K562 (cell line): ENCODE measurements around the gene HS6ST1. TPM values are rescaled to one million over a fixed set of nuclear protein-coding genes. Genes with fewer than 3 reads are reported as not detected.

Source experiments
- ARNT ChIP-seq, 2 experiments: fragments of 450-650 bp; IDR thresholded peaks; 2 replicates each; pipeline ENCODE4 v1.6.1; 2016; ENCODE audit warnings: mild to moderate bottlenecking in 1 of 2
- CBFA2T3 ChIP-seq: fragments of 450-650 bp; IDR thresholded peaks from 2 replicates; pipeline ENCODE4 v1.6.1; 2017
- CEBPG ChIP-seq, 3 experiments: fragments of 200-800 bp in 1 of 3; sonication (Bioruptor generic) in 1 of 3; sonication (generic) in 1 of 3; formaldehyde crosslinking in 1 of 3; IDR thresholded peaks in 2 of 3; conservative IDR thresholded peaks in 1 of 3; 2 replicates each; pipeline versions ENCODE4 v1.6.1 to v1.8.0; 2016 to 2022; ENCODE audit warnings: missing compliant biosample characterization in 2 of 3, missing genetic modification characterization in 2 of 3, mild to moderate bottlenecking in 1 of 3, missing genetic modification reagents in 1 of 3
- DACH1 ChIP-seq: fragments of 450-650 bp; IDR thresholded peaks from 2 replicates; pipeline ENCODE4 v1.6.1; 2018; ENCODE audit not compliant: partially characterized antibody
- ELF1 ChIP-seq: fragments of 200-800 bp; sonication (Bioruptor generic); IDR thresholded peaks from 2 replicates; pipeline ENCODE4 v1.6.1; 2016; ENCODE audit warnings: missing genetic modification characterization, missing compliant biosample characterization
- EP300 ChIP-seq: IDR thresholded peaks from 2 replicates; pipeline ENCODE4 v1.6.1; 2012; ENCODE audit warnings: low read length, improper control_type of control experiment
- ID3 ChIP-seq, 2 experiments: fragments of 250-450 bp in 1 of 2; fragments of 450-650 bp in 1 of 2; sonication (Bioruptor Pico) in 1 of 2; IDR thresholded peaks; 2 replicates each; pipeline versions ENCODE4 v1.6.1 to v1.8.0; 2016 to 2021; ENCODE audit warnings: mild to moderate bottlenecking in 2 of 2, moderate library complexity in 2 of 2, missing compliant biosample characterization in 1 of 2, missing genetic modification characterization in 1 of 2
- MCM3 ChIP-seq: fragments of 450-650 bp; IDR thresholded peaks from 2 replicates; pipeline ENCODE4 v1.6.1; 2016
- MEF2D ChIP-seq: conservative IDR thresholded peaks from 2 replicates; pipeline ENCODE4 v1.6.1; 2016; ENCODE audit warnings: low read depth, missing genetic modification characterization, missing compliant biosample characterization
- NCOR1 ChIP-seq: fragments of 450-650 bp; IDR thresholded peaks from 2 replicates; pipeline ENCODE4 v1.6.1; 2016; ENCODE audit warnings: mild to moderate bottlenecking, moderate library complexity
- NFIC ChIP-seq: fragments of 450-650 bp; IDR thresholded peaks from 2 replicates; pipeline ENCODE4 v1.6.1; 2017; ENCODE audit warnings: mild to moderate bottlenecking, inconsistent platforms
- NR2C1 ChIP-seq, 2 experiments: fragments of 450-650 bp; IDR thresholded peaks; 2 replicates each; pipeline ENCODE4 v1.6.1; 2017; ENCODE audit warnings: mild to moderate bottlenecking in 2 of 2, antibody characterized with exemption in 1 of 2, inconsistent platforms in 1 of 2, missing compliant biosample characterization in 1 of 2, missing genetic modification characterization in 1 of 2
- POLR2AphosphoS5 ChIP-seq: IDR thresholded peaks from 2 replicates; pipeline ENCODE4 v1.6.1; 2011; ENCODE audit warnings: mild to moderate bottlenecking, low read depth, low read length, moderate library complexity; ENCODE audit not compliant: control insufficient read depth, insufficient read depth
- PURB ChIP-seq: sonication (generic); formaldehyde crosslinking; IDR thresholded peaks from 2 replicates; pipeline ENCODE4 v1.9.0; 2021; ENCODE audit warnings: low read depth, mild to moderate bottlenecking, missing genetic modification reagents
- RBBP5 ChIP-seq: fragments of 200-600 bp; sonication (generic); IDR thresholded peaks from 2 replicates; pipeline ENCODE4 v1.6.1; 2012; ENCODE audit warnings: borderline replicate concordance, mild to moderate bottlenecking, low read length, control low read depth, inconsistent platforms; ENCODE audit not compliant: insufficient read depth, poor library complexity, severe bottlenecking
- RBM22 ChIP-seq: fragments of 200-400 bp; formaldehyde crosslinking; IDR thresholded peaks from 2 replicates; pipeline ENCODE4 v1.6.1; 2018; ENCODE audit warnings: low read length, low read depth; ENCODE audit not compliant: poor library complexity, severe bottlenecking
- RERE ChIP-seq: sonication (generic); formaldehyde crosslinking; IDR thresholded peaks from 2 replicates; pipeline ENCODE4 v1.8.0; 2023; ENCODE audit warnings: missing genetic modification reagents, mild to moderate bottlenecking, borderline replicate concordance
- RUNX1 ChIP-seq: sonication (generic); IDR thresholded peaks from 2 replicates; pipeline ENCODE4 v1.6.1; 2016; ENCODE audit warnings: antibody characterized with exemption, low read depth
- TEAD4 ChIP-seq, 2 experiments: sonication (generic) in 1 of 2; formaldehyde crosslinking in 1 of 2; IDR thresholded peaks; 2 replicates each; pipeline versions ENCODE4 v1.6.1 to v1.8.0; 2012 to 2022; ENCODE audit warnings: borderline replicate concordance in 1 of 2, inconsistent platforms in 1 of 2, low read length in 1 of 2, mild to moderate bottlenecking in 1 of 2, missing genetic modification reagents in 1 of 2
- ZBTB8A ChIP-seq: fragments of 450-650 bp; IDR thresholded peaks from 2 replicates; pipeline ENCODE4 v1.6.1; 2018; ENCODE audit warnings: mild to moderate bottlenecking, moderate library complexity; ENCODE audit not compliant: partially characterized antibody
- ZNF146 ChIP-seq: IDR thresholded peaks from one replicate; pipeline ENCODE4 v1.6.1; 2018; ENCODE audit warnings: missing compliant biosample characterization; ENCODE audit not compliant: unreplicated experiment
- ZNF253 ChIP-seq: fragments of 250-450 bp; sonication (Bioruptor Pico); conservative IDR thresholded peaks from 2 replicates; pipeline ENCODE4 v1.6.1; 2021; ENCODE audit warnings: mild to moderate bottlenecking
- ZNF583 ChIP-seq: fragments of 250-450 bp; sonication (Bioruptor Pico); IDR thresholded peaks from 2 replicates; pipeline ENCODE4 v1.4.0; 2020
- polyA plus RNA-seq, 8 experiments: library from polyadenylated mRNA; depleted of rRNA in 4 of 8; stranded (reverse) in 5 of 8; unstranded in 3 of 8; fragments of >200 nt; fragmentation: Nextera tagmentation in 2 of 8; fragmentation: Illumina TruSeq in 1 of 8; extraction: Ambion mirVana in 2 of 8; extraction: Trizol in 1 of 8; gene quantifications; 2 replicates each; pipeline versions ENCODE4 v1.2.1 to v1.2.3, GENCODE V29; 2011 to 2014; ENCODE audit warnings: inconsistent platforms in 1 of 8, missing spikeins in 1 of 8
- total RNA-seq, 7 experiments: library from RNA; depleted of rRNA in 6 of 7; stranded (reverse); fragments of >200 nt in 6 of 7; fragmentation: Illumina TruSeq in 2 of 7; extraction: Trizol in 2 of 7; gene quantifications; 2 replicates each; pipeline versions ENCODE4 v1.2.1 to v1.2.3, GENCODE V29; 2011 to 2021; ENCODE audit warnings: low replicate concordance in 1 of 7

Gene HS6ST1
- total and polyA plus RNA-seq, 9 of the 15 experiments (the other 6 are each of a cell fraction or from before 2014, with no cell fraction given) = 0.06 to 7.4 (median 3.8) TPM

GRCh38 chr2:128237081-128237534 is 81.6 kb downstream of the HS6ST1 start (continued):
- no peak for TF ChIP-seq RERE (CRISPR knock-in tag)
- peak; percentile 76 for TF ChIP-seq TEAD4 (IDR thresholded peaks at IDR 0.05; ENCODE audit: low read length)
- TF ChIP-seq TEAD4 (CRISPR knock-in tag; IDR thresholded peaks at IDR 0.05; ENCODE audit: borderline replicate concordance) = no peak
- peak; percentile 51 for TF ChIP-seq NFIC
- TF ChIP-seq ELF1 (tag) = no peak
- no peak for TF ChIP-seq ARNT (IDR thresholded peaks at IDR 0.05)
- no peak for TF ChIP-seq RBM22
- TF ChIP-seq ZNF583 = no peak
- TF ChIP-seq MEF2D (tag) = no peak
- TF ChIP-seq PURB (CRISPR knock-in tag) = no peak
- no peak for TF ChIP-seq RUNX1
- TF ChIP-seq NR2C1 (IDR thresholded peaks at IDR 0.05) = no peak
- TF ChIP-seq NR2C1 (tag; IDR thresholded peaks at IDR 0.05) = no peak
- peak; percentile 33; the same call in 1 of the 2 replicates for TF ChIP-seq EP300
- no peak for TF ChIP-seq ZNF146 (CRISPR knock-in tag)
- no peak for TF ChIP-seq MCM3
- peak; percentile 80 for TF ChIP-seq POLR2AphosphoS5
- TF ChIP-seq CBFA2T3 = peak; percentile 91
- TF ChIP-seq CEBPG (CRISPR knock-in tag; IDR thresholded peaks at IDR 0.05) = no peak
- TF ChIP-seq CEBPG (tag; conservative IDR thresholded peaks at IDR 0.05 in 1 of 2, IDR thresholded peaks at IDR 0.05 in 1 of 2) = no peak
- no peak for TF ChIP-seq RBBP5
- no peak for TF ChIP-seq ZBTB8A
- TF ChIP-seq ZNF253 (CRISPR knock-in tag) = no peak
- peak; percentile 67 for TF ChIP-seq NCOR1
- no peak for TF ChIP-seq DACH1
- no peak for TF ChIP-seq ID3 (CRISPR knock-in tag; IDR thresholded peaks at IDR 0.05)
- TF ChIP-seq ID3 (tag; IDR thresholded peaks at IDR 0.05) = no peak
